NCI-H187 (cell line): ENCODE results near the gene FOLR2.
"Not testable (repeated sequence)": the region's sequence is repeated elsewhere in the genome, so short reads cannot be mapped to it uniquely, and the experiment has no call there.

Experiments
- DNase-seq, 2 experiments: peaks; one replicate each; lab custom pipeline; 2025; lab: John Stamatoyannopoulos, UW

Gene FOLR2

DNA sequence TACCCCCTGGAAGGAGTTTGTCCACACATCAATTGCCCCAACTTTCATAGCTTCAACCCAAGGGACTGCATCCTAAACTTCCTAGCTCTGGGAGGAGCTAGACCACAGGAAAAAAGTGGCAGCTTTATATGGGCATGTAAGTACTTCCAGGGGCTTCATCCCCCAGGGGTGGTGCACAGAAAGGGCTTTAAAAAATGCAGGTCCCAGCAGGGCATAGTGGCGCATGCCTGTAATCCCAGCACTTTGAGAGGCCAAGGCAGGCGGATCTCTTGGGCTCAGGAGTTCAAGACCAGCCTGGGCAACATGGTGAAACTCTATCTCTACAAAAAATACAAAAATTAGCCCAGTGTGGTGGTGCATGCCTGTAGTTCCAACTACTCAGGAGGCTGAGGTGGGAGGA lies 9.8 kb upstream of the FOLR2 start:
- DNase-seq = not testable (repeated sequence)

DNA sequence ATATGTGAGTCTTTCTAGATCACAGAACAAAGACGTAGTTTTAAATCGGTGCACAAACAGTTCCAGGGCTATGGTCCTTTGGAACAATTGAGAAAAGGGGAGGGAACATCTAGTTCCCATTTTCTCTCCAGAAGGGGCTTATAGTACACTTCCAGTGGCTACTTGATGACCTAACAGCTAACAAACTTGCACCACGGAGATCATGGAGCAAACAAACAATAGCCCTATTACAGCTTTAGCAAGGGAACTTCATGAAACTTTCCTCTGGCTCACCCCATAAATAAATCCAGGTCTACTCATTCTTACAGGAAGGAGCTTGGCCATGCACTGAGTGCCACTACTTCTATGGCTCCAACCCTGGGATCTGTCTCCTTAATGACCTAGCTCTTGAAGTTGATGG lies 8.3 kb upstream of the FOLR2 start:
- DNase-seq = no peak

DNA sequence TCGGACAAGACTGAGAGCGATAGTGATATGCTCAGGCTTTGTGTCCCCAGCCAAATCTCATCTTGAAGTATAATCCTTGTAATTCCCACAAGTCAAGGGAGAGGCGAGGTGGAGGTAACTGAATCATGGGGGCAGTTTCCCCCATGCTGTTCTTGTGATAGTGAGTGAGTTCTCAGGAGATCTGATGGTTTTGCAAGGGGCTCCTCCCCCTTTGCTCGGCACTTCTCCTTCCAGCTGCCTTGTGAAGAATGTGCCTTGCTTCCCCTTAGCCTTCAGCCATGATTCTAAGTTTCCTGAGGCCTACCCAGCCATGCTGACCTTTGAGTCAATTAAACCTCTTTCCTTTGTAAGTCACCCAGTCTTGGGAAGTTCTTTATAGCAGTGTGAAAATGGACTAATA lies 7.5 kb upstream of the FOLR2 start:
- no peak for DNase-seq

DNA sequence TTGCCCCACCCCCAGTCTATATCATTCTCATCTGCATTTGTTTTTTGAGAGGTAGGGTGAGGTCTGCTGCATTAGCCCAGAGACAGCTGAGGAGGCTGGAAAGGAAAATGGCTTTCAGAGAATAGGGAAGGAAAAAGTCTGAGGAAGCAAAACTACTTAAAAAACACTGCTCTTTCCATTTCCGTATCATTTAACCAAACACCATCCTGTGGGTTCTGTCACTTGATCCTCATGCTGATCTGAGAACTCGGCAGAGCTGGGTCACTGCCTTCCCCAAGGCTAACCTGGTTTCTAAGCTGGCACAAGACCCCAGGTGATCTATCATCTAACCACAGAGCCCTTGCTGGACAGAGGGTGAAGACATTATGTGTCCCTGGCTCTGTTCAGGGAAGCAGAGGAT lies 1.2 kb downstream of the FOLR2 start:
- no peak for DNase-seq

DNA sequence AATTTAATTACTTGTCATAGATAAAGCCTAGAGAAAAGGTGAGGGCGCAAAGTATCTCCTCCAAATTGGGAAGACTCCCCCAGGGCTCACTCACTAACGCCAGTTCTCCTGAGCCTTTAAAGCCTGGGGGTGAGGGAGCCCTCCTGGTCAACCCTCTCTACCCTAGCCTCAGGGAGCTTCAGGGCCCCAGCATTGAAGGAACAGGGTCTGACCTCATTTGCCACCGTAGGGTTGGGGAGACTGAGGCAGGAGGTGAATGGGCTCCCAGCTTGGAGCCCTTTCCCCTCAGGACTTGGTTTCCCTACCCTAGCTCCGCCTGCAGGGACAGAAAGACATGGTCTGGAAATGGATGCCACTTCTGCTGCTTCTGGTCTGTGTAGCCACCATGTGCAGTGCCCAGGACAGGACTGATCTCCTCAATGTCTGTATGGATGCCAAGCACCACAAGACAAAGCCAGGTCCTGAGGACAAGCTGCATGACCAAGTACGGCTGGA lies 1.7 kb downstream of the FOLR2 start:
- no peak for DNase-seq

DNA sequence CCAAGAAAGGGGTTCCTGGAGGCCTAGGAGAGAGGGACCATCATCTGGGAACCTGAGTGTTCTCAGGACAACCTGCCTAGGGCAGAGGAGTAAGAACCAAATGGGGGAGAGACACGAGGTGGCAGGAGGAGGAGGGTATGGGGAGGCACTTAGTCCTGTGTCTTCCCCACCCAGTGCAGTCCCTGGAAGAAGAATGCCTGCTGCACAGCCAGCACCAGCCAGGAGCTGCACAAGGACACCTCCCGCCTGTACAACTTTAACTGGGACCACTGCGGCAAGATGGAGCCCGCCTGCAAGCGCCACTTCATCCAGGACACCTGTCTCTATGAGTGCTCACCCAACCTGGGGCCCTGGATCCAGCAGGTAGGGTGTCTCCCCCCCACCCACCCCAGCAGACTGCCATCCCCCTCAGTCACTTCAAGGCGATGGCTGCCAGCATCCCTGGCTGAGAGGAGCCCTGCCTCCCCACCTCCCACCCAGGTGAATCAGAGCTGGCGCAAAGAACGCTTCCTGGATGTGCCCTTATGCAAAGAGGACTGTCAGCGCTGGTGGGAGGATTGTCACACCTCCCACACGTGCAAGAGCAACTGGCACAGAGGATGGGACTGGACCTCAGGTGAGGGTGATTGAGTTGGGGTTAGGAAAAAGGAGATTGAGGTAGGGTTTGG lies 4.2 kb downstream of the FOLR2 start:
- no peak for DNase-seq

DNA sequence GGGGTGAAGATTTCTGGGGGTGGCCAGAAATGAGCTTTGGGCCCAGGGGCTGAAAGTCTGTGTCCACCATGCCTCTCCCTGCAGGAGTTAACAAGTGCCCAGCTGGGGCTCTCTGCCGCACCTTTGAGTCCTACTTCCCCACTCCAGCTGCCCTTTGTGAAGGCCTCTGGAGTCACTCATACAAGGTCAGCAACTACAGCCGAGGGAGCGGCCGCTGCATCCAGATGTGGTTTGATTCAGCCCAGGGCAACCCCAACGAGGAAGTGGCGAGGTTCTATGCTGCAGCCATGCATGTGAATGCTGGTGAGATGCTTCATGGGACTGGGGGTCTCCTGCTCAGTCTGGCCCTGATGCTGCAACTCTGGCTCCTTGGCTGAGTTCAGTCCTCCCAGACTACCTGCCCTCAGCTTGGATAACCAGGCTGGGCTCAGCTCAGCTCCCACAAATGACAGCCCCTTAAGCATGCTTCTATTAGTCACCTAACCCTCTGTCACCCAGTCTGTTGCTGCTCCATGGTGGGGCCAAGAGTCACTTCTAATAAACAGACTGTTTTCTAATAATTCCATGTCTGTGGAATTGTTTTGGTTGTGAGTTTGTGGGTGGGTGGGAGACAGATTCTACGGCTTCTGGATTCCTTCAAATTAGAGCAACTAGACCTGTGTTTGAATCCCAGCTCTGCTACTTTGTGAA lies 4.9 kb downstream of the FOLR2 start:
- no peak for DNase-seq

DNA sequence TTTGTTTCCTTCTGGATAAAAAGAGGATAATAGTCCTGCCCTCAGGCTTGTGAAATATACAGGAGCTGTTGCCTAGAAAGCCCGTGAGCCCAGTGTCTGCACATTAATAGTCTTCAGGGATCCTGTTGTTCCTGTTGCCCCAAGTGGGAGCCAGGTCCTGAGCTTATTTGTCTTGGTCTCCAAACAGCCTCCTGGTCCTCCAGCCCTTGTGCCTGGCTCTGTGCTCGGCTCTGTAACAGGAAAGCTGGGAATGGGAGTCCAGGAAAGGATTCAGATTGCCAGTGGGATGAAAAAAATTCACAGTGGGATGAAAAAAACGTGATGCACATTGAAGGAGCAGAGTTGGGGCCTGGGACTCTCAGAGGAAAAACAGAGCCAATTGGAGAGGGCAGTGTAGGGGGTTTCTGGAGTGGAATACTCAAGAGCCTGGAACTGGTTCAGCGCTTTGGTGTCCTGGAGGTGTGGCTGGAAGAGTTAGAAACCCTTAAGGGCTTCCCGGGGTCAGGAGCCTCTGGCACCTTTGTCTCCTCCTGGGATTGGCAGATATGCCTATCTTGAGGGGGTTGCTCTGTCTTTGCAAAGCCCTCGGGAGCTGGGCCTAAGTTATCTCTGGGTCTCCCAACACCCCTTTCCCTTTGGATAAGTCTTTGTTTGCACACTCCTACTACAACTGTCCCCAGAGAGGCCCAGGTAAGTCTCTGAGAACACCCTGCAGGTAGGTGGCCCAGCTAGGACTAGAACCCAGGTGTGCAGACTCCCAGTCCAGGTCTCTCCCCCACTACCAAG lies 5.7 kb downstream of the FOLR2 start:
- no peak for DNase-seq

DNA sequence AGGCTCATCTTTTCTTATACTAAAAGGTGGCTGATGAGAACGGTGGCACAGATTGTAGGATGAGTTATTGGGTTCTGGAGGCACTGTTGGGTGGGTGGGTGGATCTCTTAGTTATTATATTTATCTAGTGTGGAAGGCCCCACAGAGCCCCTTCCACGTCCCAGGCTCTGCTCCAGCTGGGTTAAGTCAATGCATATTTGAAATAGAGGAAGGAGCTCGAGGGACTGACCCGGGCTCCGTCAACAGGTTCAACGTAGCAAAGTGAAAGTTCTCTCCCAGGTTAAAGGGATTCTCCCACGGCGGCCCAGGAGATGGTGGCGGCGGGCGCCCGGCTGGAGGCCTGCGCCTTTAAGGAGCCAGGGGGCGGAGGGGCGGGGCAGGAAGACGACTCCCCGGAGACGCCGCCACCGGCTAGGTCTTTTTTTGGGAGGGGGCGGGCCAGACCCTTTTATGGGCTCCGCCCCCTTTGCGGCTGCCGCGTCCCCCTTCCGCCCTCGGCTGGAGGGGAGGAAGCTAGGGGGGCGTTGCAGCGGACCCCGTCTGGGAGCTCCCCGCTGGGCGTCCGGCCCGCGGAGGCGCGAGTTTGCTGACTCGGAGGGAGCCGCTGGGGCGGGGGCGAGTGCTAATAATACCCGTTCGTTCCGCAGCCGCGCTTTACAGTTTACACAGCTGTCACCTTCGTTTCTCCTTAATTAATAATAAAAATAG lies 6.5 kb downstream of the FOLR2 start:
- peak; percentile 71 to 91 for DNase-seq

DNA sequence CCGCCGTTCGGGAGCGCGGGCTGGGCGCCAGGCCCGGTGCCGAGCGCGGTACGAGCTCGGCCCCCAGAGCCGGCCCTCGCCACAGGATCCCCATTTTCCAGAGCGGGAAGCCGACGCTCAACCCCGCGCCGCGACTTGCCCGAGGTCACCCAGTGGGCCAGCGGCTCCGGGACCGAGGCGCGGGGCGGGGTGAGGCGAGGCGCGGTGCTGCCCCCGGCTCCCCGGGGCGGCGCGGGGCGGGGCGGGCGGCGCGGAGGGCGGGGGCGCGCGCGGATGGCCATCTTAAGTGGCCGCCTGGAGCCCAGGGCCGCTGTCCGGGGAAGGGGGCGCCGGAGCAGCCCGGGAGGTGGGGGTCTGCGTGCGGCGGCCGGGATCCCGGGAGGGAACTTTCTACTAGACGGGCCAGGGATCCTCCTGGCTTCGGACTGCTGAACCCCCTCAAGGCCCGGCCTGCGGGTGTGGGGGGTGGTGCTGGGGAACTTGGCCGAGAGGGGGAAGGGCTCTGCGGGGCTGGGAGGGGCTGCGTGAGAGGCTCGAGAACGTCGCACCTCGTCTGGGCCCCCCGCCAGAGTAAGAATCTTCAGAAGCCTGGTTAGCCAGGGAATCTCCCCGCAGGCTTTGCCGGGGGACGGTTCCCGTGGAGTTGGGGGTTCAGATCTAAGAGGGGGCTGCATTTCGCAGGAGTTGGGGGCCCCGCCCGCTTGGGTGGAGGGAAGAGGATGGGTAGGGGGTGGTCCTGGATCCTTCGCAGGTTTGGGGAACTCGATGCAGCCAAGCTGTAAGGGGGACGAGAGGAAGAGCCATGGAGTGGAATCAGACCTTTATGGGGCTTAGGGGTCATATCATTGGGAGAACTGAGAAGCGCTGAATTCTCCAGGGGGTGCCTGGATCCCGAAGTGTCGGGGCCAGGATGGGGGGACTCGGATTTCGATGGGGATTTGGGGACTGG lies 7.3 kb downstream of the FOLR2 start:
- no peak for DNase-seq

DNA sequence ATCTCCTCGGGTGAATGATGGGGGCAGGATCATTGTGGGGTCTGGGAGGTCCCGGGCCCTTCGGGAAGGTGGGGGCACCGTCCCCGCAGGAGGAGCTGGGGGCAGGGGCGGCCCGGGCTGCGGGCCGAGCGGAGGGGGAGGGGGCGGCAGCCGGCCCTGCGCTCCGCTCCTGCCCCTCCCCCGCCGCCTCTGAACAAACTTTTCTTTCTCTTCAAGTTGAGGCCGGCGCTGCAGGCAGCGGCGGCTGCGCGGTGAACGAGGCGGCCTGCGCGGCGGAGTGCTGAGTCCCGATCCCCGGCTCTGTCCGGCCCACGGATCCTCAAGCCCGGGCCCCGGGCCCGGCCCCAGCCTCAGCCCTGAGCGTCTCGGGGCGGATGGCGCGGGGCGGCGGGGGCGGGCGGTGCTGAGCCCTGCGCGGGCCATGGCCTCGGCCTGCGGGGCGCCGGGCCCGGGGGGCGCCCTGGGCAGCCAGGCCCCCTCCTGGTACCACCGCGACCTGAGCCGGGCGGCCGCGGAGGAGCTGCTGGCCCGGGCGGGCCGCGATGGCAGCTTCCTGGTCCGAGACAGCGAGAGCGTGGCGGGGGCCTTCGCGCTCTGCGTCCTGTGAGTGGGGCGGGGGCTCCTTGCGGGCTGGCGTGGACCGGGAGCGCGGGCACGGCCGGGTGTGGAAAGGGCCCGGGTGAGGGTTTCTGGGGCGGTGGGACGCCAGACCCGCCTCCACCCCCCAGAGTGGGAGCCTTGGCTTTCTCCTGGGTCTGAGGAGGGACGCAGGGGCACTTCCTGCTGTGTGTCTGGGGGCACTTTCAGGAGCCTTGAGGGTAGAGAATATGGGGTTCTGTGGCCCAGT lies 8.2 kb downstream of the FOLR2 start, which contains the start of gene INPPL1:
INPPL1 (plus strand) TSS at position 204 of the 847 bp plus-strand sequence; CDS start at position 422, 218 bp downstream.
- DNase-seq = no peak

DNA sequence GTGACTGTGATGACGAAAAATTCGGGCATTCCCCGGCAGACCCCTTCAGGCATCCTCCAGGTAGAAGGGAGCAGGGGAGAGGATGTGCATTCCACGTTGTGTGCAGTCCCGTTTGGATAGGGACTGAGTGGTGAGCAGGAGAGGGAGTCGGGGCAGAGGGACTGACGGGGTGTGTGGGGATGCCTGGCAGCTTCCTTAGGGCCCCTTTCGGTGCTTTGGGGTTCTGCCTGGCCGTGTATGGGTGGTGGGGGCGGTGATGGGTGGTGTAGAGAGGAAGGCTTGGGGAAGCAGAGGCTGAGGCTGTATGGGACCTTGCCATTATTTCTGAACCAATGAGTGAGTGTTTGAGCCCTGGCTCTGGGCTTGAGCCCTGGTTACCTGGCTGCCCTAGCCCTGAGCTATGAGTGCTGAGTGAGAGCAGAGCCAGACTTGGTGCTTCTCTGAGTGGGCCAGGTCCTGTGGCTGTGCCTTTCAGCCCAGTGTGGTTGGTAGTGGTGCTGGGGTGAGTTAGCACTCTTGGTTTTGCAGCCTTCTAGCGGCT lies 8.9 kb downstream of the FOLR2 start:
- no peak for DNase-seq

DNA sequence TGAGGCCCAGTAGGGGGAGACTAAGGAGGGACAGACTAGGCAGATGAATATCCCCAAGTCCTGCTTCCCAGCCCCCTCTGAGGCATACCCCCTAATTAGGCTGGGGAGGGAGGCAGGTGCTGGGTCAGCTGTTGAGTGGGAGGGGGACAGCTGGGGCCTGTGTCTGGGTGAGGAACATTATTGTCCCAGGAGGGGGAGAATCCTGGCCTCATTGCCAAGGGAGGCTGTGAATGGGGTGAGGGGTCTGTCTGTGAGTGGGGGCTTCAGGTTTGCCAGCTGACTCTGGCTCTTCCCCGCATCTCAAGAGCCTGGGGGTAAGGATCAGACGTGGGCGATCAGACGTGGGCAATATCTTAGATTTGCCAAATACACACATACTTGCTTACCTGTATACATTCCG lies 10.1 kb downstream of the FOLR2 start:
- DNase-seq = no peak

DNA sequence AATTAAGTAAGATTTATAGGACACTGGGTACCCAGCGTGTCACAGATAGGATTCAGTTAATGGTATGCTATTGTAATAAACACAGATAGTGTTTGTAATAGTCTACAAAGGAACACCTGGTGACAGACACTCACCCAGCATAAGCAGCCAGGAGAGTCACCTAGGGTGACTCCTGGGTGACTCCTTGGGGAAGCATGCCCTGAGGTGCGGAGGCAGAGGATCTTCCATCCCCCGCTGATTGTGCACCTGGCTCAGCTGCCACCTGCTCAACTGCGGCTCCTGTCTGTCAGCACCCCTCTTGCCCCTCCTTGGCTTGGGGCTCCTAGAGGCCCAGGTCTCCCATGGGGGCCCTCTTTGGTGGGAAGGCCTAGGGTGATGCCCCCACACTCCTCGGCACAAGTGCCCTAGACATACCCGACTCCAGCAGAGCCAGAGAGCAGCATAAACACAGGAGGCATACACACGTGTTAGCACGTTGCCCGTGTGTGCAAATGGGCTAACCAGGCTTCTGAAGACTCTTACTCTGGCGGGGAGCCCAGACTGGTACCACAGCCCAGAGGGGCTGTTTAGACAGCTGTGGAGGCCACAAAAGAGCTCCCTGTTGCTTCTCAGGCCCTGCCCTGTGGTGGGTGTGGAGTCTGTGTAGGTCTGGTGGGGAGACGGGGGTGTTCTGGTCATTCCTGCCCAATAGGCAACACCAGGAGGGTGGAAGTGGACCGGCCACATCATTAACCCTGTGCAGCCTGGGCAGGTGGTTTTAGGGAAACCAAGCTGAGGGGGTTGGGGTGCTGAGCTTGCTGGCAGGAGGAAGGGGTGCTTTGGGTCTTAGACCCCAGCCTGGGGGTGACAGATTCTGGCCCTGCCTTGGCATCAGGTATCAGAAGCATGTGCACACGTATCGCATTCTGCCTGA lies 11.0 kb downstream of the FOLR2 start:
- peak; percentile 37 to 64 for DNase-seq

DNA sequence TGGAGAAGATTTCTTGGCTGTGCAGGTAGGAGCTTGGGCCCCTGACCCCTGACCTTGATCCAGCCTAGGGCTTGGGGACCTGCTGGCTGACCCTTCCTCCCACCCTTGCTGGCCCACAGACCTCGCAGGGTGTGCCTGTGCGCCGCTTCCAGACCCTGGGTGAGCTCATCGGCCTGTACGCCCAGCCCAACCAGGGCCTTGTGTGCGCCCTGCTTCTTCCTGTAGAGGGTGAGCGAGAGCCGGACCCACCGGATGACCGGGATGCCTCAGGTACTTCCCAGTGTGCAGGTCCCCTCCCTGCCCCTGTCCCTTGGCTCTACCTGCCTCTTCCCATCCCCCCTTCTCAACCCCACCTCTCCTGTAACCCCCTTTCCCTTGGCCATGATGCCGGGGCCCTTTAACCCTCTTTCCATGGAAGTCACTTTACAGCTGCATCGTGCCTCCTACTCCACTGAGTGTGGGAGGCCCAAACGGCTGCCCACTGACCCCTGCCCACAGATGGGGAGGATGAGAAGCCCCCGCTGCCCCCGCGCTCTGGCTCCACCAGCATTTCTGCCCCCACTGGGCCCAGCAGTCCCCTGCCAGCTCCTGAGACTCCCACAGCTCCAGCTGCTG lies 11.7 kb downstream of the FOLR2 start:
- no peak for DNase-seq

DNA sequence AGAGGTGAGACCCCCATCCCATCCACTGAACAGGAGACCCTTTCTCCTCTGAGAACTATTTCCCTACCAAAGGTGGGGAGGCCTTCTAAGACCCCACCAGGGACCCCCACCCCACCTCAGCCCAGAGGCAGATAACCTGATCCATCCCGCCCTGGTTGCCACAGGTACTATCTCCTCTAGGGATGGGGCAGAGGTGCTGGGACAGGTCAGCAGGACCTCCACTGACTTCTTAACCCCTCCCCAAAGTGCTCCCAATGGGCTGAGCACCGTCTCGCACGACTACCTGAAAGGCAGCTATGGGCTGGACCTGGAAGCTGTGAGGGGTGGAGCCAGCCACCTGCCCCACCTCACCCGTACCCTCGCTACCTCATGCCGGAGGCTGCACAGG lies 12.2 kb downstream of the FOLR2 start:
- no peak for DNase-seq

DNA sequence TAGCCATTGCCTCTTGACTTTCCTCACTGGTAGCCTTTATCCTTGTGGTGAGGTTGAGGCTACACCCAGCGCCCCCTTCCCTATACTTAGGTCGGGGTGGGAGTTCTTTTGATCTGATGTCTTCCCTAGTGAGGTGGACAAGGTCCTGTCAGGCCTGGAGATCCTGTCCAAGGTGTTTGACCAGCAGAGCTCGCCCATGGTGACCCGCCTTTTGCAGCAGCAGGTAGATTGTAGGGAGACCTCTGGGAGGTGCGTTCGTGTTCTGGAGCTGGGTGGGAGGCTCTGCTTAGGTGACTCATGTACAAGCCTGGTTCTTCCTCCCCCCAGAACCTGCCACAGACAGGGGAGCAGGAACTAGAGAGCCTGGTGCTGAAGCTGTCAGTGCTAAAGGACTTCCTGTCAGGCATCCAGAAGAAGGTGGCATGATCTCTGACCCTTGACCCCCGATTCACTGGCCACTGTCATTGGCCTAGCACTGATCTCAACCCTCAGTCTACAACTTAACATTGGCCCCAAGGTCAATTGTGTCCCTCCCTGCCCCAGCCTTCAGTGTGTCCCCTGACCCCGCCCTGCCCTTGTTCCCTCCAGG lies 12.8 kb downstream of the FOLR2 start:
- DNase-seq = no peak
